Measurements from ENCODE around the gene IP6K1.
"Not testable (repeated sequence)": the region's sequence is repeated elsewhere in the genome, so short reads cannot be mapped to it uniquely, and the experiment has no call there.

Gene IP6K1

DNA sequence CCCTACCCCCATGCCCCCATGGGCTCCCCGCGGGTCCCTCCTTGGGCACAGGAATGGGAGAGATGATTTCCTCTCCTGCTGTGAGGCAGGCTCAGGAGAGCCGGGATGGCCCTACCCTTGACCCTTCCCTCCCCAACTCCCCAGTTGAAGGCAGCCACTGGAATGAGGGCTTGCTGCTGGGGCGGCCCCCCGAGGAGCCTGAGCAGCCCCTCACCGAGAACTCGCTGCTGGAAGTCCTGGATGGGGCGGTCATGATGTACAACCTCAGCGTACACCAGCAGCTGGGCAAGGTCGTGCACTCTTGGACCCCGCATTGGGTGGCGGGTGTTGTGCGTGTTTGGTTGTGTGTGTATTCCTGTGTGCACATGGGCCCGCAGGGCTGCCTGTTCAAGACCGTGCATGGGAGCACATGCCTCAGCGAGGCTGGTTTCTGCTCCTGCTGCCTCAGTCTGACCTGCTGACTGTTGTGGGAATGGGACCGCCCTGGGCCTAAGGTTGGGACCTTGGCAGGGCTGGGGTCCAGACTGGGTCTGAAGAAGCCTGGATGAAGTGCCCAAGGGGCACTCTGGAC is 80.9 kb downstream of the IP6K1 start:
- DNase-seq: no peak

DNA sequence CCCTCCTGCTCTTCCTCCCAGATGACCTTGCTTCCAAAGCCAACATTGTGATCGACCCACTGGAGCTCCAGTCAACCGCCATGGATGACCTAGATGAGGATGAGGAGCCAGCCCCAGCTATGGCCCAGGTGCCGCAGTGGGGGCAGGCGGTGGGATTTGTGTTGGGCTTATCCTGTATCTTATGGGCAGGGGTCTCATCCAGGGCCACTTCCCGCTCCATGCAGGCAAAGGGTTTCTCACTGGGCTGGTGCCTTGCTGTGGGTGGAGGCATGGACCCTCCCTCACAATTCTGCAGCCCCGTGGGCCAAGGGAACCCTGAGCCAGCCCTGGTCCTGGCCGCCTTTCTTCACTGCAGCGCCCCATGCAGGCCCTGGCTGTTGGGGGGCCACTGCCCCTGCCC is 81.7 kb downstream of the IP6K1 start:
- DNase-seq: no peak

DNA sequence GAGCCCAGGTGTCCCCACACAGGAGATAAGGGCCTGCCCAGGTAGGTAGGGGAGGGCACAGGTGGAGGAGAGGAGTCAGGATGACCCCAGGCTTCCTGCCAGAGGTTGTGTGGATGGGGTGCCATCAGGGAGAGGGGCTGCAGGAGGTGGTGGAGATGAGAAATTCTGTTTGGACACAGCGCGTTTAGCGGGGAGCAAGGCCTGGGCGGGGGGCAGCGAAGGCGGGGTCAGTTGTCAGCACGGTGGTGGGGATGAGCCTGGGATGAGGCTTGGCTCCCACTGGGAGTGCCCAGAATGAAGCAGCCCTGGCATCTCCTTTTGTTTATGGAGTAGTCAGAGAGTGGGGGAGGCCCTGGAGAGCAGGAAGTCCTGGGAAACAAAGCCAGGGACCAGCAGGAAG is 82.4 kb downstream of the IP6K1 start:
- no peak for DNase-seq

DNA sequence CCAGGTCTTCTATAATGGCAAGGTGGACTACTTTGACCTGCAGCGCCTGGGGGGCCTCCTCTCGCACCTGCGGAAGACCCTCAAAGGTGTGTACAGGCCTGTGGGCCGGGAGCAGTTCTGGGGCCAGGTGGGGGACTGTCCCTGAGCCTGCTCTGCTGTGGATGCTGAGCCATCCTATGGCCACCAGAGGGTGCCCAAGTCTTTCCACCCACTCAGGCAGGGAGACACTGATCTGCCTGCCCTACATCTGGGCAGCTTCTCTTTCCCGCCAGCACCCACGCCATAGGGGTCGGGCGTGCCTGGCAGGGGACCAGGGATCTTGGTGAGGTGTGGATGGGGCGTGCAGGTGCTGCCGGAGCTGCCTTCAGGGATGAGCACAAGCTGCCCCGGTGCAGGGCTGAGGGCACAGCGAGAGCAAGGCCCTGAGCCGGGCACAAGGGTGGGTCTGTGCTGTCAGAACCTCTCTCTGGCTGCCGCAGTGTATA is 82.9 kb downstream of the IP6K1 start:
- DNase-seq: peak; percentile 60

DNA sequence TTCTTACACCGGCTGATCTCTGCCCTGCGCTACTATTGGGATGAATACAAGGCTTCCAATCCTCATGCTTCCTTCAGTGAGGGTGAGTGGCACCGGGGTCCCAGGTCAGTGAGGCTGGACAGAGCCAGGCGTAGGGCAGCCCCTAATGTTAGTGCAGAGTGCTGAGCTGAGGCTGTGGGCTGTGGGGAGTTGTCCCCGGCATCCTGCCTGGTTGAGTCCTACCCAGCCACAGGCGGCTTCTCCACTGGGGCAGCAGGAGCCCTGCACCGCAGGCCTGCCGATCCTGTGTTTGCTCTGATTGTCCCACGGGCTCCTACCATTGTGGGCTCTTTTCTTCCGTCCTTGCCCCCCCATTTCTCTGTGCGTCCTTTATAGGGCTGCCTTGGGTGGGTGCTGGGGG is 83.7 kb downstream of the IP6K1 start:
- DNase-seq: no peak

DNA sequence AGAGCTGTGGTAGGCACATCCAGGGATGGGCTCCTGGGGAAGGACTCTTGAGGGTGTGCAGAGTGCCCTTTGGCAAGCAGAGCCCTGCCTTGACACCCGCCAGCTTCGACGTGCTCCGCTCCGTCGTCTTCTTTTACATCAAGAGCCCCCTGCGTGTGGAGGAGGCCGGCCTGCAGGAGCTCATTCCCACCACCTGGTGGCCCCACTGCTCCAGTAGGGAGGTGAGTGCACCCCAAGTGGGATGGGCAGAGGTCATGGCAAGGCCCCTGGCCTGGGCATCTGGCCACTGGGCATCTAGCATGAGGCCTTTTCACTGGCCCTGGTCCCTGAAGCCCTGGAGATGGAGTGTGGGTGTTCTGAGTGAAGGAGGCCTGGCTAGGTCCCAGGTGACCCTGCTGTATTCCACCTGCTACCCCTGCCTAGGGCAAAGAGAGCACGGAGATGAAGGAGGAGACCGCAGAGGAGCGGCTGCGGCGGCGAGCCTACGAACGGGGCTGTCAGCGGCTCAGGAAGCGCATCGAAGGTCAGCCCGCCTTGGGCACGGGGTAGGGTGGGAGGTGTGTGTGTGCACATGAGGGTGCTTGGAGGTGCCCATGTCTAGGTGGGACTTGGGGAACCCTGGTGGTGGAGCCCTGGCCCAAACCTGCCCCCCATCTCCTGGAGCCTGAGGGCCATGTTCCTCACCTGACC is 84.8 kb downstream of the IP6K1 start:
- no peak for DNase-seq

DNA sequence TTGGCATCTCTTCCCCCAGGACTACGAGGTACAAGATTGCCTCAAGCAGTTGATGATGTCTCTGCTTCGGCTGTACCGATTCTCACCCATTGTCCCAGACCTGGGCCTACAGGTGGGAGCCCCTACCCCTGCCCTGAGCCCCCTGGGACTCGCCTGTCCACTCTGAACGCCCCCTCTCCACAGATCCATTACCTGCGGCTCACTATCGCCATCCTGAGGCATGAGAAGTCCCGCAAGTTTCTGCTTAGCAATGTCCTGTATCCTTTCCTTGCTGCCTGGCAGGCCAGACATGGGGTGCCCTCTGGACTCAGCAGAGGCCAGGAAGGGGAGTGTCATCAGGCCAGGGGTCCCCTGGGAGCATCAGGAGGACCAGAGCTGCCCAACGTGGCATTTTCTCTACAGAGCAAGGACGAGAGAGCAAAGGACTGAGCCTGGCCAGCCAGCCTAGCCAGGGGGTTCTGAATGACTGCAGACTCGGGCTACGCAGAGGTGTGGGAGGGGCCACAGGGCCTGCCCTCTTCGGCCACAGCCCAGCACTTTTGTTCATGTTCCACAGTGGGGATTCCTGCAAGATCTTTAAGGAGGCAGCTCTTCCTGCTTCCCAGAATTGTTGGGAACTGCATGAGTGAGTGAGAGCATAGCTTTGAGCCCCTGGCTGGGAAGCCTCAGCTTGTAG is 85.8 kb downstream of the IP6K1 start:
- no peak for DNase-seq

DNA sequence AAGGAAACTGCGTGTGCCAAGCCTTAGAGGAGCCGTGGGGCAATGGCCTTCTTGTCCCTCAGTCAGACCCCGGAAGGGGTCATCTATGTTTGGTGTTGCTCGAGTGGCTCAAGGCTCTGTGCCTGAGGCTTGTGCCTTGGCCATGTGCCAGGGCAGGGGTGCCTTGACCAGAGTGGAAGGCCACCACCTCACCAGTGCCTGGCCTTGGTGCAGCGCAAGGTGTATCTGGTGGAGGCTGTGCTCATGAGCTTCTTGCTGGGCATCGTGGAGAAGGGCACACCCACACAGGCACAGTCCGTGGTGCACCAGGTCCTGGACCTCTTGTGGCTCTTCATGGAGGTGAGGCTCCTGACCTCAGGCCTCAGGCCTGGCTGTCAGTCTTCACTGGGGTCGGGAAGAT is 86.3 kb downstream of the IP6K1 start:
- no peak for DNase-seq

DNA sequence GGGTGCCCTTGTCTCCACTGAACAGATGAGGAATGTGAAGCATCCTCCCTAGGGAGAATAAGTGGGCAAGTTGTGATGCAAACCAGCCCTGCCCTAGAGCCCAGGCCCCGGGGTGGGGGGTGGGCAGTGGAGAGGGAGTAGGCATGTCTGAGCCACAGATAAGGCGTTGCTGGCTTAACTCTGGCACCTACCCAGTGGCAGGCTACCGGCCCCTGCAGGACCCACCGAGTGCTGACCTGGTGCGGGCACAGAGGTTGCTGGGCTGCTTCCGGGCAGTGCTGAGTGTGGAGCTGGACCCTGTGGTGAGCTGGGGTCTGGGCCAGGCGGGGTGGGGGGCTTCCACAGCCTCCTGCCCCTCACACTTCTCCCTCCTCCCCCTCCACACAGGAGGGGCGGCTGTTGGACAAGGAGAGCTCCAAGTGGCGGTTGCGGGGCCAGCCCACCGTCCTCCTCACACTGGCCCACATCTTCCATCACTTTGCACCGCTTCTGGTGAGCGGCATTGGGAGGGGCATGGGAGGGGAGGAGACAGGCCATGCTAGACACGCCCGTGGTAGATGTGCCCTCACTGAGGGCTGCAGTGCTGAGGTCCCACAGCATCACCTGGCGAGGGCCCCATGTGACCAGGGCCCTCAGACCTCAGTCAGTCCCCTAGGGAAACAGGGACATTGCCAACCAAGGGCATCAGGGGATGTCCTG is 86.9 kb downstream of the IP6K1 start:
- no peak for DNase-seq

DNA sequence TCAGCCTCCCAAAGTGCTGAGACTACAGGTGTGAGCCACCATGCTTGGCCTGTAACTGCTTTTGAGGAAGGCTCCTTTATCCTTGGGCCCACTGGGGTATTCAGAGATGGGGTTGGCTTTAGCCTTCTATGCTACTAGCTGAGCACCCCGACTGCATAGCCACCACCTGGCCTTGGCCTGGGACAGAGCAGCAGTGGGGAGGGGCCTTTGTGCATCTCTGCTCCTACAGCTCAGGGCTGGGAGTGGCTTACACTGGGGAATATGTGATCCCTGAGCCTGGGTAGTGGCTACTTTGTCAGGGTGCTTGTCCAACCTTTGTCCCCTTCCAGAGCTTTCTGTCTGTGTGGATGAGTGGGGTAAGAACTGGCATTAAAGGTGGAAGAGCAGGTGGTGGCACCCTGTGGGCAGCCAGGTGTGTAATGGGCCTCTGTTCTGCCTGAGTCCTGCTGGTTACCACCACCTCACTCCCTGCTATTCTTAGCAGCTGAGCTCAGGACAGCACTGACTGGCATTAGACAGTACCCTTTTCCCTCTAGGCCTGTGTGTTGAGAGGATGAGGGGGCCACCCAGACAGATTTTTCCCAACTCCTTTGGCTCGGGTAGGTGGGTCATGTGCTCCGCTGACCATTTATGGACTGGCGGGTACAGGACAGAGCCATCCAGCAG is 90.9 kb downstream of the IP6K1 start:
- DNase-seq: not testable (repeated sequence)

DNA sequence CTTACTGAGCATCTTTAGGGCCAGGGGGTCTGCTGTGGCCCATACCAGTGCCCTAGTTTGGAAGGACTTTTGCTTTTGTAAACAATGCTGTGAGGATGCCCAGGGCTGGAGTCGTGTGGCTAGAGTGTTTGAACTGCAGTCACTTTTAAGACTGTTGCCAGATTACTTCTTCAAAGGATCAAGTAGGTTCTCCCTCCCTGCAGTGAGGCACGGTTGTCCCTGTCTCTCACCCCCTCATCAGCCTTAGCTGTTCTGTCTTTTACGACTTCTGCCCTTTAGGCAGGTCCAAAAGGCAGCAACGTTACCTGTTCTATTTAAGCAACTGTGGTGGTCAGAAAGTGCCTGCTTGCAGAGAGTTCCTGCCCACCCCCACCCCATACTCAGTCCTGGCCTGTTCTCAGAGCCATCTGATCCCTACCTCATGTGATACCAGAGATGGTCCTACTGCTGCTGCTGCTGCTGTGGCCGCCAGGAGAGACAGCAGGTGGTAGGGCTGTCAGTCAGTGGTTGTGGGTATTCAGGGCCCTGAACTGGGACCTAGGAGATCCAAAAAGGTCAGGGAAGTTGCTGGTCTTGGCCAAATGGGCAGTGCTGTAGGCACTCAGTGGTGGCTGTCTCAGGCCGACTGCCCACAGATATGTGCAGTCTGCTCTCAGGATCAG is 91.8 kb downstream of the IP6K1 start:
- not testable (repeated sequence) for DNase-seq

DNA sequence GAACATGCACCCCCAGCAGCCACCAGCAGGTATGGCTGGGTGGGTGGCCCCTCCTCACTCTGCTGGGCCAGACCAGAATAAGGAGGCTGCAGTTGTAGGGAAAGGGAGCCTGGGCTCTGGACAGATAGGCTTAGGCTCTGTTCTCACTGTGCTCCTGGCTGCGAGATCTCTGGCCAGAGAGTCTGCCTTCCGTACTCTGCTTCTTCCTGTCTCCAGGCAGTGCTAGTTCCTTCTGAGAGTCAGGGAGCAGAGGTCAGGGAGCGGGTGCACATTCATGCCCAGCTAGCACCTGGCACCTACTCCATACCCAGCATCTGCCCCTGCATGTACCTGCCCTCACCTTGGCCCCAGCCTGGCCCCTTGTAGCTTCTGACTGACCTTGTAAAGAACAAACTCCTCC is 94.9 kb downstream of the IP6K1 start:
- DNase-seq: not testable (repeated sequence)

DNA sequence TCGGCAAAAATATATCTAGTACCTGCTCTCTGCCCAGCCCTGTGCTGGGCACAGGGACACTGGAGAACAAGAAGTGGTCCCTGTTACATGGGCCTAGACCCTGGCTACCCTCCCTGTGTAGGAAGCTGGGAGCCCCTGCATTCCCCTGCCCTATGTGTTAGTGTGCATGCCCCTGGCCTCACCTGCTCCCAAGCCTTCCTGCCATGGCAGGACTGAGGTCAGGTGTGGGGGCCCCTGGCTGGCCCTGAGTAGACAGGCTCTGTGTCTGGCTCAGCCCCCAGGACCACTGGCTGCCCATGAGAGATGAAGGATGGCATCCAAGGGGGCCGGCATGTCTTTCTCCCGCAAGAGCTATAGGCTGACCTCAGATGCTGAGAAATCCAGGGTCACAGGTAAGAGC is 95.5 kb downstream of the IP6K1 start:
- DNase-seq: not testable (repeated sequence)

DNA sequence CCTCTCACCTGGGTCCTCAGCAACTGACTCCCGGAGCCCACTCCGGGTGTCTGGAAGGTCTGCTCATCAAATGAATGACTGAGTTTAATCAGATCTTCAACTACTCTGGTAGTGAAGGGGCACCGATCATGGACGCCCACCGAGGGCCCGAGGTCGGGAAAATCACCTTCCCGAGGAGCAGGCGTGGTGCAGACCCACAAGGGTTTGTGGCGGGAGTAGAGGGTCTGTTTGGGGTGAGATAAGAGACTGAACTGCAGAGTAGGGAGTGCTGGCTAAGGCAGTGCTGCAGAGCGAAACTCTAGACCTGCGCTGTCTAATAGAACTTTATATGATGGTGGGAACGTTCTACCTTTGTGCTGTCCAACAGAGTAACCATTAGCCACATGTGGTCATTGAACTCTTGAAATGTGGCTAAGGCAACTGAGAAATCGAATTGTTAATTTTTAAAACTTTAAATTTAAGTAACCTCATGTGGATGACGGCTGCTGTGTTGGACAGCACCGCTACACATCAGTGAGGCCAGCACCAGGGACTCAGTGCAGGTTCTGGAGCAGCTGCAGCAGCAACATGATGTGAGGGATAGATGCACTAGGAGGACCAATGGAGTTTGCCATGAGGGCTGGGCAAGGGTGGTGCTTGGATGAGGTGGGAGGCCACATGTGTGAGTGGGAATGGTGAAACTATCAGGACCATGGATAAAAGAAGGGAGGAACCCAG is 96.3 kb downstream of the IP6K1 start:
- not testable (repeated sequence) for DNase-seq

DNA sequence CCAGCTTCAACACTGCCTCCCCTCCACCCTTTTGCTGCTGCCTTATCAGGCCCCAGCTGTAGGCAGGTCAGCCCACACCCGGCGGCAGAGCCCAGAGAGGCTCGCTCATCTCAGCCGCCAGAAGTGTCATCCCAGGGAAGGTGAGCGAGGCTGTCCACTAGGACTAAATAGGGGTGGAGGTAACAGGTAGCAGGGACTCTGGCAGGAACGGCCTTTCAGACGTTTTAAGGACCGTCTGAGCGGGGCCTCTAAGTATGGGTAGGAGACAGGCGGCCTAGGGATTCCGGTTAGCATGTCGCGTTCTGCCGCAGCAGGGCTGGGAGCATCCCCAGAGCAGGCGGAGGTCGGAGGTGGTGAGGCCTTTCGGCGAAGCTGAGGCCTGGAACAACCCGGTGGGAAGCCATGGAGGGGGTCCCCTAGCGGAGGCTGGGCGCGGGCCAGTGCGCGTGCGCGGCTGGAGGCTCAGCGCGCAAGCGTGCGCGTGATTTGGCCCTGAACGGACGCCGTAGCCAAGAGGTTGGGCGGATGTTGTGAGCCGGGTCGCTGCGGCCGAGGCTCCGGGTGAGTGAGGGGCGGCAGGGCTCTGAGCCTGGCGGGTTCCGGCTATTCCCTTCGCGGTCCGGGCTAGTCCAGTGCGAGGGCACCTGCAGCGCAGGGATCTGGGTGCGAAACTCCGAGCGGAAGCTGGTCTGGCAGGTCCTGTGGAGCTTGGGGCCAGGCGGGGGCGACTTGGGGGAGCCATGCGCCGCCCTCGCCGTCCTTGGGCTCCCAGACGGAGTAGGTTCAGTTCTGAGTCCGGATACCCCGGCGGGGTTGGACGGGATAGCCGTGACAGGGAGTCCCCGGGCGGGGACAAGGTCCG is 97.1 kb downstream of the IP6K1 start, which contains the start of the genes MST1 and RNF123:
Gene MST1 (minus strand): TSS at position 429 of the 862 bp plus-strand sequence. CDS start 783 bp downstream, outside the sequence.
Gene RNF123 (plus strand): TSS at position 512 of the 862 bp plus-strand sequence. CDS start 1,609 bp downstream, outside the sequence.
- DNase-seq: peak; percentile 92

DNA sequence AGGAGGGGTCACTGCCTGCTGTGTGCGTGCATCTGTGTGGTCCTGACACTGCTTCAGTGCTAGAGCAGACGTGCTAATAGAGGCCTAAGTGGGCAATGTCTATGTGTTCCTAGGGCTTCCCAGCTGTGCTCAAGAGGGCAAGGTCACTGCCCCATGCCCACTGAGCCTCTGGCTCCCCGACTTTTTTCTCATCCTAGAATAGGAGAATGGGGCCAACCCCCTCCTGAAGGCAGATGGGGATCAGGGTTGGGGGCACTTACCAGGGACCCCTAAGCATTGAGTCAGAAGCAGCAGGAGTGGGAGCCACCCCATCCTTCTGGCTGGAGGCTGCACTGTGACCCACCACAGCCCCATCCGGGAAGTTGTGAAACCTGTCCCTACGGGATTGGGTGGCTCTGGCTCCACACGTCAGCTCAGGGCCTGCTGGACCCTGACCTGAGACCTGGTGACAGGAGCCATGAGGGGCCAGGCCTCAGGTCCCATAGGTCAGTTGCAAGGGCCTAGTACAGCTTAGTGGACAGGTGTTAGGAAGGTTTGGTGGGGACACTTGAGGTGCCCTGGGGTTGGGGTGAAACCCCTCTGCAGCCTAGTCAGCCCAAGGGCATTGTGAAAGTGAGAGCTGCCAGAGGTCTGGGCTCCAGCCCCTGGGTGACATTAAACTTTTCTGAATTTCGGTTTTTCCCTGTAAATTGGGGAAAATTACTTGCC is 97.8 kb downstream of the IP6K1 start:
- DNase-seq: not testable (repeated sequence)

DNA sequence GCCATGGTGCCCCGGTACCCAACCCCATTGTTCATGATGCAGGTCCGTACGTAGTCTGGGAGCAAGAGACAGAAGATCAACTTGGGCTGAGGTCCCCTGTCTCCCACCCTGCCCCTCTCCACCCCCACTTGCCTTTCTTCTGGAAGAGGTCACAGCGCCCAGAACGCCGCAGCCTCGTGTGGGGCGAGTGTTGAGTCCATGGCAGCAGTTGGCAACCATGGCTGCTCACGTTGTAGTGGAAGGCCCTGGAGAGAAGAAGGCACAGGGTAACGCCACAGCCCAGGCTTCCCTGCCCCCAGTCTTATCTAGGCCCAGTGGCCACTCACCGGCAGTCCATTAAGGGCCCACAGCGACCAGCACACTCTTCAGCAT is 98.9 kb downstream of the IP6K1 start:
- not testable (repeated sequence) for DNase-seq

DNA sequence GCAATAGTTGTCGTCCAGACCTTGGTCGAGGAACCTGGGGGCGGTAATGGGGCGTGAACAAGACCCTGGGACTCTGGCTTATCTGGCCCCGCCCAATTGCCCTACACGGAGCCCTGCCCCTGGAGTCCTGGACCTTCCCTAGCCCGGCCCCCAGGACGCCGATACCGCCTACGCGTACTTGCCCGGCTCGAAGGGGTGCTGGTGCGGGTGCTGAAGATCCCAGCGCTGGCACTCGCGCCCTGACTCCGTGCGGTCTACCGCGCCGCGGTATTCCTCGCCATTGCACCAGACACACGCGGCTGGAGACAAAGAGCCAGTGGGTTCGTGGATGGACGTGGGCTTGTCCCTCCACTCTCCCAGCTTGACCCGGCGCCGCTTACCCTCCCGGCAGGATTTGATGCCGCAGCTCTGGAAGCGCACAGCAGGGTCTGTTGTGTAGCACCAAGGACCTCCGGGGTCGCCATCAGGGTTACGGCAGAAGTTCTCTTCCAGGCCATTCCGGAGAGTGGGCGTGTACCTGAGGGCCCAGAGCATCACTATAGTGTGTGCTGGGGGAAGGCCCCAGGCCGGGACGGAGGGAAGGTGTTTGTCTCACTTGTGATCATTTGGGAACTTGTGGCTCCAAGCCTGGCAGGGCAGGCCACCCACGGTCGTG is 99.4 kb downstream of the IP6K1 start:
- not testable (repeated sequence) for DNase-seq

DNA sequence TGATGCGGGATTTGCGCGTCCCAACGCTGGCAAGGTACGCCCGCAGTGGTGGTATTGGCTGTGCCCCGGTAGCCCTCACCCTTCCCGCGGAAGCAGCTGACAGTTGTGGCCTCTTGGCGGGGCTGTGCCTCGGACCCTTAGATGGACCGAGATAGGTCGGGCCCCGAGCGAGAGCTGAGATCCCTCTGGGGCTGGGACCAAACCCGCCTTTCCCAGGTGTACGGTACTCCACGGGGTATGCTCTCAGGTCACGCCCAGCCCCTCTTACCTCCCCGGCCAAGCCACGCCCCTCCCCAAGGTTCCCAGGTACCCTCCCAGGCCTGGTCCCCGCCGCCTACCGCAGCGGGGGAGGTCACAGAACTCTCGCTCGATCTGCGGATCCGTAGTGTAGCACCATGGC is 100.0 kb downstream of the IP6K1 start:
- peak; percentile 22 for DNase-seq
